ENCODE results near the gene PGM2L1.

The PGM2L1 gene

DNA sequence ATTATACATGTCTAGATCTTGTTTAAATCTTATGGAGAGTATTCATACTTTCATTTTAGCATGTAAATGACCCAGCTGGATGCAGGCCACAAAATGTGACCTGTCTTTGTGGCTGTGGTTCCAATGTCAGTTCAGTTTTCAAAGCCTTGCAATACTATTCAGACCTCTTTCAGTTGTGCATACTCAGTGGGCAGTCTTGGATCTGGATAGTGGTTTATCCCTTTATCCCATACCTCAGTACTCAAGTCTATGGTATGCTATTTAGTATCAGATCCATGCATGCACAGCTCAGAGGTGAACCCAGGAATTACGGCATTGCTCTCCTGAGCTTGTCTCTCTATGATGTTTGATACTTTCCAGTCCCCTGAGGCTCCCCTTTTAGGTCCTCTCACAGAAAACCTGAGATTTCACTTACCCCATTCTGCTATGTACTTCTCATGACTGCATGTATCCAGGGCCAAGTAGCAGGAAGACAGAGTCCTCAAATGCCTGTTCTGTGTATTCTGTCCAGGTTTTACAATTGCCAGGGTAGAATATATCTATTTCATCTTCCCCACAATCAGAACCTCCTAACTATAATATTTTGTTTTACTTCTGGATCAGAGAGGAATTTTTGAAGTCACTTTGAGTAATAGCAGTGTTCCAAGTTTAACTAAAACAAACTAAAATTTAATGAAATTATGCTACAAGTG lies 79.8 kb downstream of the PGM2L1 start:
- FAIRE-seq (no peak), DNase-seq (ENCODE audit: insufficient read length, low spot score) (no peak)
- no peak for TF ChIP-seq POLR2AphosphoS5 (IDR thresholded peaks at IDR 0.05; ENCODE audit: low read depth, low read length)
- no peak for TF ChIP-seq POLR2A (IDR thresholded peaks at IDR 0.05; ENCODE audit: low read depth, low read length)
- no peak for TF ChIP-seq SPI1 (IDR thresholded peaks at IDR 0.05; ENCODE audit: low read depth, low read length)
- no peak for TF ChIP-seq POU2F2 (IDR thresholded peaks at IDR 0.05; ENCODE audit: low read depth, low read length)
- TF ChIP-seq PAX5 (IDR thresholded peaks at IDR 0.05; ENCODE audit: insufficient read depth, low read length, severe bottlenecking), result no peak
- no peak for TF ChIP-seq TAF1 (IDR thresholded peaks at IDR 0.05; ENCODE audit: low read depth, low read length)

GRCh38 chr11:74316772-74317505 lies 81.3 kb downstream of the PGM2L1 start:
- TF ChIP-seq PAX5 (IDR thresholded peaks at IDR 0.05; ENCODE audit: insufficient read depth, low read length, severe bottlenecking) (no peak), POLR2AphosphoS5 (IDR thresholded peaks at IDR 0.05; ENCODE audit: low read depth, low read length) (no peak), POLR2A (IDR thresholded peaks at IDR 0.05; ENCODE audit: low read depth, low read length) (no peak), TAF1 (IDR thresholded peaks at IDR 0.05; ENCODE audit: low read depth, low read length) (no peak)
- DNase-seq (ENCODE audit: insufficient read length, low spot score), result no peak
- FAIRE-seq, result no peak

- no peak for TF ChIP-seq SPI1 (IDR thresholded peaks at IDR 0.05; ENCODE audit: low read depth, low read length)
- no peak for TF ChIP-seq POLR2AphosphoS5 (IDR thresholded peaks at IDR 0.05; ENCODE audit: low read depth, low read length)
- TF ChIP-seq POU2F2 (IDR thresholded peaks at IDR 0.05; ENCODE audit: low read depth, low read length), result no peak
- TF ChIP-seq PAX5 (IDR thresholded peaks at IDR 0.05; ENCODE audit: insufficient read depth, low read length, severe bottlenecking), result no peak
- no peak for TF ChIP-seq TAF1 (IDR thresholded peaks at IDR 0.05; ENCODE audit: low read depth, low read length)
- no peak for TF ChIP-seq POLR2A (IDR thresholded peaks at IDR 0.05; ENCODE audit: low read depth, low read length)
- DNase-seq (ENCODE audit: insufficient read length, low spot score) (no peak), FAIRE-seq (no peak)
These were observed 85.9 kb downstream of the PGM2L1 start for GRCh38 chr11:74312326-74312725.

- FAIRE-seq, result no peak
These were observed 86.8 kb downstream of the PGM2L1 start, which contains the start of gene P4HA3 for GRCh38 chr11:74311352-74311926. Gene P4HA3 (minus strand): TSS chr11:74311640. CDS start chr11:74311611, 29 bp downstream.

DNA sequence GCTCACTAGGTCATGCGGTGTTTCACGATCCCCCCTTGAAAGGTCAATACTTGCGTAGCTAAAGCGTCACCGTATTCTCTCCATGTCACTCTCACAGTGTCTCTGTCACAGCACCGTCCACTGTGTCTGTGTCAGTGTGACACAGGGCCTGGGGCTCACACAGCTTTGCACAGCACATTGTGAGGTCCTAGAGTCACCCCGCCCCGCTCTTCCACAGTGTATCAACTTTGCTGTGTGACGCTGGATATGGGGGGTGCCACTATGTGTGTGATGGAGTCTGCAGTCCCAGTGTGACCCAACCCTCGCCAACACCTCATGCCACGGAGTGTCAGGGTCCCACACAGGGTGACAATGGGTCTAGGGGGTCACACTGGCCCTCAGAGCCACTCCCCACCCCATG lies 87.4 kb downstream of the PGM2L1 start:
- no peak for FAIRE-seq
- no peak for DNase-seq (ENCODE audit: insufficient read length, low spot score)
- TF ChIP-seq POU2F2 (IDR thresholded peaks at IDR 0.05; ENCODE audit: low read depth, low read length) (no peak), POLR2AphosphoS5 (IDR thresholded peaks at IDR 0.05; ENCODE audit: low read depth, low read length) (no peak), TAF1 (IDR thresholded peaks at IDR 0.05; ENCODE audit: low read depth, low read length) (no peak), PAX5 (IDR thresholded peaks at IDR 0.05; ENCODE audit: insufficient read depth, low read length, severe bottlenecking) (no peak), SPI1 (IDR thresholded peaks at IDR 0.05; ENCODE audit: low read depth, low read length) (no peak), POLR2A (IDR thresholded peaks at IDR 0.05; ENCODE audit: low read depth, low read length) (no peak)

More at GRCh38 chr11:74311352-74311926, 86.8 kb downstream of the PGM2L1 start, which contains the start of gene P4HA3:
- DNase-seq (ENCODE audit: insufficient read length, low spot score), result peak; percentile 56
- no peak for TF ChIP-seq SPI1 (IDR thresholded peaks at IDR 0.05; ENCODE audit: low read depth, low read length)
- no peak for TF ChIP-seq TAF1 (IDR thresholded peaks at IDR 0.05; ENCODE audit: low read depth, low read length)
- no peak for TF ChIP-seq POLR2AphosphoS5 (IDR thresholded peaks at IDR 0.05; ENCODE audit: low read depth, low read length)
- no peak for TF ChIP-seq POU2F2 (IDR thresholded peaks at IDR 0.05; ENCODE audit: low read depth, low read length)

- no peak for FAIRE-seq
- TF ChIP-seq SPI1 (IDR thresholded peaks at IDR 0.05; ENCODE audit: low read depth, low read length) (no peak), POLR2AphosphoS5 (IDR thresholded peaks at IDR 0.05; ENCODE audit: low read depth, low read length) (no peak), POU2F2 (IDR thresholded peaks at IDR 0.05; ENCODE audit: low read depth, low read length) (no peak), TAF1 (IDR thresholded peaks at IDR 0.05; ENCODE audit: low read depth, low read length) (no peak), POLR2A (IDR thresholded peaks at IDR 0.05; ENCODE audit: low read depth, low read length) (no peak), PAX5 (IDR thresholded peaks at IDR 0.05; ENCODE audit: insufficient read depth, low read length, severe bottlenecking) (no peak)
- no peak for DNase-seq (ENCODE audit: insufficient read length, low spot score)
These were observed 90.8 kb downstream of the PGM2L1 start for GRCh38 chr11:74307434-74307833.

GRCh38 chr11:74306435-74307175 lies 91.6 kb downstream of the PGM2L1 start:
- TF ChIP-seq POLR2AphosphoS5 (IDR thresholded peaks at IDR 0.05; ENCODE audit: low read depth, low read length) (no peak), TAF1 (IDR thresholded peaks at IDR 0.05; ENCODE audit: low read depth, low read length) (no peak), SPI1 (IDR thresholded peaks at IDR 0.05; ENCODE audit: low read depth, low read length) (peak; percentile 66), POLR2A (IDR thresholded peaks at IDR 0.05; ENCODE audit: low read depth, low read length) (no peak), PAX5 (IDR thresholded peaks at IDR 0.05; ENCODE audit: insufficient read depth, low read length, severe bottlenecking) (no peak), POU2F2 (IDR thresholded peaks at IDR 0.05; ENCODE audit: low read depth, low read length) (no peak)
- no peak for DNase-seq (ENCODE audit: insufficient read length, low spot score)
- no peak for FAIRE-seq

DNA sequence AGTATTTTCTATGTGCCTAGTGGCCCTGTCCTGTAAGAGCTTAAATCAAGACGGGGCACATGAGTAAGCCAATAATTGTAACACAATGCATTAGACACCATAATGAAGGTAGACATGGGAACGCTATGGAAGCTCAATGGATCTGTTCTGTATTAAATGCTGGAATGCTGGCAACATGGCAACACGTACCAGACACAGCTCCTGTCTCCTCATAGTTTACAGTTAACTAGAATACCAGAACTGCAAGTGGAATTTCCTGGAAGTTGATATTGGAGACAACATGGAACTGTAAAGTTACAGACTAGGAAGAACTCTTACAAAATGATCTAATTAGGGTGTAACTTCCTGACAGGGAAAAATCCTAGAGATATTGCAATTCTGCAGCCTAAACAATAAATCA lies 99.2 kb downstream of the PGM2L1 start:
- TF ChIP-seq POLR2AphosphoS5 (IDR thresholded peaks at IDR 0.05; ENCODE audit: low read depth, low read length) (no peak), POU2F2 (IDR thresholded peaks at IDR 0.05; ENCODE audit: low read depth, low read length) (no peak), PAX5 (IDR thresholded peaks at IDR 0.05; ENCODE audit: insufficient read depth, low read length, severe bottlenecking) (no peak), SPI1 (IDR thresholded peaks at IDR 0.05; ENCODE audit: low read depth, low read length) (no peak), POLR2A (IDR thresholded peaks at IDR 0.05; ENCODE audit: low read depth, low read length) (no peak), TAF1 (IDR thresholded peaks at IDR 0.05; ENCODE audit: low read depth, low read length) (no peak)
- DNase-seq (ENCODE audit: insufficient read length, low spot score), result no peak
- FAIRE-seq, result no peak

- TF ChIP-seq POLR2A (IDR thresholded peaks at IDR 0.05; ENCODE audit: low read depth, low read length), result no peak
- TF ChIP-seq TAF1 (IDR thresholded peaks at IDR 0.05; ENCODE audit: low read depth, low read length), result no peak
- no peak for TF ChIP-seq SPI1 (IDR thresholded peaks at IDR 0.05; ENCODE audit: low read depth, low read length)
- TF ChIP-seq POU2F2 (IDR thresholded peaks at IDR 0.05; ENCODE audit: low read depth, low read length), result no peak
- no peak for TF ChIP-seq PAX5 (IDR thresholded peaks at IDR 0.05; ENCODE audit: insufficient read depth, low read length, severe bottlenecking)
- TF ChIP-seq POLR2AphosphoS5 (IDR thresholded peaks at IDR 0.05; ENCODE audit: low read depth, low read length), result no peak
- DNase-seq (ENCODE audit: insufficient read length, low spot score) (no peak), FAIRE-seq (no peak)
These were observed 100.7 kb downstream of the PGM2L1 start for GRCh38 chr11:74297484-74297883.
